ACC112 (cell line): ENCODE measurements around the gene FDXR.

Experiments used
- H2AFZ ChIP-seq: fragments of 200-600 bp; sonication (generic); one replicate; pipeline ENCODE4 v1.6.0; 2017; ENCODE audit warnings: antibody characterized with exemption, low read length; ENCODE audit not compliant: unreplicated experiment
- H3K27ac ChIP-seq: fragments of 200-600 bp; sonication (generic); 2 replicates; pipeline ENCODE4 v1.5.1; 2014; ENCODE audit warnings: low read depth, mild to moderate bottlenecking, antibody characterized with exemption, low read length, moderate library complexity
- H3K27me3 ChIP-seq: fragments of 200-600 bp; sonication (generic); 2 replicates; pipeline ENCODE4 v1.6.1; 2014; ENCODE audit warnings: mild to moderate bottlenecking, antibody characterized with exemption, low read length, moderate library complexity, mixed read lengths; ENCODE audit not compliant: insufficient read depth
- H3K36me3 ChIP-seq: fragments of 200-600 bp; sonication (generic); 2 replicates; pipeline ENCODE4 v1.6.1; 2016; ENCODE audit warnings: mild to moderate bottlenecking, antibody characterized with exemption, low read length, moderate library complexity, mixed read lengths; ENCODE audit not compliant: insufficient read depth
- H3K4me1 ChIP-seq: fragments of 200-600 bp; sonication (generic); one replicate; pipeline ENCODE4 v1.6.1; 2016; ENCODE audit warnings: low read length, mixed read lengths; ENCODE audit not compliant: insufficient read depth, unreplicated experiment, control insufficient read depth
- H3K4me3 ChIP-seq: fragments of 200-600 bp; sonication (generic); 2 replicates; pipeline ENCODE4 v1.5.1; 2014; ENCODE audit warnings: mild to moderate bottlenecking, low read depth, low read length
- H3K79me2 ChIP-seq: fragments of 200-600 bp; sonication (generic); one replicate; pipeline ENCODE4 v1.6.0; 2016; ENCODE audit warnings: low read length; ENCODE audit not compliant: control insufficient read depth, unreplicated experiment, insufficient read depth

Gene FDXR

DNA sequence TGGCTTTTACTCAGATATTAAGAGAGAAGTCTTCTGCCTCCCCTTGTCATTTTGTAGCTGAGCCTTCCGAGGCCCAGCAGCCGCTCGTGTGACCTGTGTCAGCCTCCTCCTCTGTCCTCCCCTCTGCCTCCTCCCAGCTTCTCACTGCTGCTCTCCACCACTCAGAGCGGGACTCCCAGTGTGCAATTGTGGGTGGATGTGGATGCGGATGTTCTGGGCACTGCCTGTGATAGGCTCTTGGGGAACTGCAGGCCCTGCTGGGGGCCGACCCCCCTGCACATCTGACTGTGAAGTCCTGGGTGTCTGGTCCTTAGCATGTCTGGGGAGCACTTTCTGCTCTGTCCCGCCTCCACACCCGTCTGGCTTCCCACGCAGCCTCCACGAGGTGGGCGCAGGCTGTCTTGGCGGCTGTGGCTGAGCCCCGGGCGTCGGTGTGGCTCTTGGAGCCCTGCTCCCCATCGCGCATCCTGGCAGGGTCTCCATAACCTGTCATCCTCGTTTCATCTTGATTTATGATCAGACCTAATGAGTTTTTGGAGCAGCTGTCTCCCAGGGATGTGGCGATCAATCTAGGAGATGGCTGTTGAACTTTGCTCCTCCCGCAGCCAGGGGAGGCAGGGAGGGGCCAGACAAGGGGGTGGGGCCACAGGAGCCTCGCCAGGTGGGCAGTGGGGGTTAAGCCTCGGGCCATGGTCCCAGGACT is 41.2 kb downstream of the FDXR start:
- Histone ChIP-seq H3K27me3 (no peaks in the 10 kb centered on the region), H2AFZ (no peak overlapping the region), H3K4me3 (no peak overlapping the region), H3K27ac (no peak overlapping the region), H3K36me3 (no peaks in the 10 kb centered on the region), H3K4me1 (peaks cover 6% of the 10 kb centered on the region), H3K79me2 (no peaks in the 10 kb centered on the region)

- Histone ChIP-seq H2AFZ (no peak overlapping the region), H3K27ac (no peak overlapping the region), H3K79me2 (no peaks in the 10 kb centered on the region), H3K4me1 (peaks cover 6% of the 10 kb centered on the region), H3K4me3 (no peak overlapping the region), H3K36me3 (no peaks in the 10 kb centered on the region), H3K27me3 (no peaks in the 10 kb centered on the region)
These were observed 41.9 kb downstream of the FDXR start for GRCh38 chr17:74830861-74831260.

DNA sequence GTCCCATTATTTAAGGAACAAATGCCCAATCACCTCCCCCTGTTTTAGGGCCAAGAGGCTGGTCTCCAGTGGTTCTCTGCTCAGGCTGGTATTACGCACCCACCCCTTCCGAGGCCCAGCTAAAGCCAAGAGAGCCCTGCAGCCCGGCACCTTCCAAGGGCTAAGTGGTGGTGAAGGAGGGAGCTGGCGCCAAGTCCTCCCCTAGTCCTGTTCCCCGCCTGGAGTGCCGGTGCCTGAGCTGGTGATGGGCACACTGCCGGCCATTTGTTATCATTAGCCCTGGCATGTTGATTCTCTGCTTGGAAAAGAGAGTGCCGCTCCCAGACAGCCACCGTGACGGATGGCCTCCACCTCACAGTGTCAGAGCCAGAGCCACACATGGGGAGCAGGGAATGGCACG is 45.0 kb downstream of the FDXR start:
- Histone ChIP-seq H3K4me3 (no peak overlapping the region), H3K79me2 (no peaks in the 10 kb centered on the region)

DNA sequence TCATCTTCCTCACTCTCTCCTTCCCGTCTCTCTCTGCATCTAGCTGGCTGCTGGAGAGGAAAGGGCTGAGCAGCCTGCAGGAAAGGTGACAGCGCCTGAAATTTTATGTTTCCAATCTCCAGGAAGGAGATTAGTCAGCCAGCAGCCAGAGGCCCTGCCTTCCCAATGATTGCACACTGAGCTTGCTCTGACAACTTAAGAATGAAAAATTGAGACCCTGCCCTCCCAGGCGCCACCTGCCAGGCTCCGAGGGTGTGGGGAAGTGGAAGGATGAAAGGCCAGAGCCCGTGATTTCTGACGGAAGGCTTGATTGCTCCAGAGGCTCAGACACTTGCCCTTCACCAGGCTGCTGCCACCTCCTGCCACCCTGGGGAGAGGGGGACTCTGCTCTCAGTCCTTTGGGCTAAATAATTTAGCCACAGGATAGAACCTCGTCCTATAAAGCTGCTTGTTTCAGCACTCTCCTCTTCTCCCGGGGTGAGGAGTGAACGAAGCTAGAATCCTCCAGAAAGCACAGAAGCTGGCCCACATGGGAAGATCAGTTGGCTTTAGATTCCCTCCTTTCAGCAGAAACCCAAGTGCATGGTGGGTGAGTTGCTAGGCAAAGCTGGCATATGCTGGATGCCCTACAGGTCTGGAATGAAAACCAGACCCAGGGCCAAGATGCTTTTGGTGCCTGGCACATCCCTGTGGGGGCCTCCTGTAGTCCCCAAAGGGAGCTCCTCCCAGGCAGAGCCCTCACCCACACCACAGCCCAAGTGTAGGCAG is 46.7 kb downstream of the FDXR start:
- Histone ChIP-seq H3K4me3 (no peak overlapping the region), H3K79me2 (no peaks in the 10 kb centered on the region), H3K4me1 (no peaks in the 10 kb centered on the region), H3K27ac (no peak overlapping the region), H3K36me3 (no peaks in the 10 kb centered on the region), H3K27me3 (no peaks in the 10 kb centered on the region), H2AFZ (no peak overlapping the region)

More for the DNA sequence above, 45.0 kb downstream of the FDXR start:
- Histone ChIP-seq H3K4me1 (no peaks in the 10 kb centered on the region), H3K27me3 (no peaks in the 10 kb centered on the region), H3K27ac (no peak overlapping the region), H2AFZ (no peak overlapping the region), H3K36me3 (no peaks in the 10 kb centered on the region)

GRCh38 chr17:74824961-74825627 is 47.7 kb downstream of the FDXR start:
- no peaks in the 10 kb centered on the region for H3K4me1 ChIP-seq
- no peak overlapping the region for H3K27ac ChIP-seq
- H3K27me3 ChIP-seq = no peaks in the 10 kb centered on the region
- H2AFZ ChIP-seq = no peak overlapping the region
- H3K4me3 ChIP-seq = no peak overlapping the region
- no peaks in the 10 kb centered on the region for H3K36me3 ChIP-seq
- no peaks in the 10 kb centered on the region for H3K79me2 ChIP-seq

GRCh38 chr17:74822939-74823367 is 49.8 kb downstream of the FDXR start:
- H3K4me1 ChIP-seq = no peaks in the 10 kb centered on the region
- no peak overlapping the region for H3K4me3 ChIP-seq
- H3K79me2 ChIP-seq = no peaks in the 10 kb centered on the region
- no peak overlapping the region for H3K27ac ChIP-seq
- H2AFZ ChIP-seq = no peak overlapping the region
- no peaks in the 10 kb centered on the region for H3K27me3 ChIP-seq
- H3K36me3 ChIP-seq = no peaks in the 10 kb centered on the region

- no peak overlapping the region for H3K27ac ChIP-seq
- H3K79me2 ChIP-seq = no peaks in the 10 kb centered on the region
- H3K4me3 ChIP-seq = no peak overlapping the region
- no peak overlapping the region for H2AFZ ChIP-seq
- H3K36me3 ChIP-seq = no peaks in the 10 kb centered on the region
- no peaks in the 10 kb centered on the region for H3K4me1 ChIP-seq
- H3K27me3 ChIP-seq = no peaks in the 10 kb centered on the region
These were observed 50.4 kb downstream of the FDXR start for GRCh38 chr17:74822335-74822938.

GRCh38 chr17:74821655-74822334 is 51.0 kb downstream of the FDXR start:
- H3K79me2 ChIP-seq = no peaks in the 10 kb centered on the region
- no peak overlapping the region for H3K4me3 ChIP-seq
- no peak overlapping the region for H3K27ac ChIP-seq
- H3K36me3 ChIP-seq = no peaks in the 10 kb centered on the region
- no peaks in the 10 kb centered on the region for H3K27me3 ChIP-seq
- no peak overlapping the region for H2AFZ ChIP-seq
- H3K4me1 ChIP-seq = no peaks in the 10 kb centered on the region

- no peaks in the 10 kb centered on the region for H3K4me1 ChIP-seq
These were observed 52.9 kb downstream of the FDXR start for GRCh38 chr17:74819801-74820436.

More at GRCh38 chr17:74819801-74820436, 52.9 kb downstream of the FDXR start:
- no peaks in the 10 kb centered on the region for H3K36me3 ChIP-seq
- no peak overlapping the region for H3K4me3 ChIP-seq
- no peaks in the 10 kb centered on the region for H3K79me2 ChIP-seq
- no peaks in the 10 kb centered on the region for H3K27me3 ChIP-seq
- no peak overlapping the region for H2AFZ ChIP-seq
- H3K27ac ChIP-seq = no peak overlapping the region
